Ectodermal cell (in vitro differentiated cells): ENCODE measurements around the gene SMAP1.

Experiments
- H3K27ac ChIP-seq: 2 replicates; pipeline ENCODE4 v1.7.0; 2013; ENCODE audit warnings: mild to moderate bottlenecking, low read depth, low read length; ENCODE audit not compliant: insufficient read depth, poor library complexity, severe bottlenecking
- H3K27me3 ChIP-seq: 2 replicates; pipeline ENCODE4 v1.7.0; 2013; ENCODE audit warnings: mild to moderate bottlenecking, low read length; ENCODE audit not compliant: insufficient read depth, control insufficient read depth, poor library complexity, severe bottlenecking
- H3K36me3 ChIP-seq: one replicate; pipeline ENCODE4 v1.7.0; 2013; ENCODE audit warnings: low read length; ENCODE audit not compliant: control insufficient read depth, insufficient read depth
- H3K4me1 ChIP-seq: one replicate; pipeline ENCODE4 v1.7.0; 2013; ENCODE audit warnings: low read length; ENCODE audit not compliant: control insufficient read depth, insufficient read depth
- H3K4me3 ChIP-seq: 2 replicates; pipeline ENCODE4 v1.7.0; 2013; ENCODE audit warnings: low read depth, low read length, control low read depth; ENCODE audit not compliant: insufficient read depth
- H3K9me3 ChIP-seq: 2 replicates; pipeline ENCODE4 v1.7.0; 2013; ENCODE audit warnings: mild to moderate bottlenecking, low read length, moderate library complexity; ENCODE audit not compliant: control insufficient read depth
- WGBS, 2 experiments: methylation state at CpG; one replicate each; pipeline ENCODE4 v1.1.7; 2013; ENCODE audit warnings: missing lambda C conversion rate in 2 of 2; 5-methylcytosine and 5-hydroxymethylcytosine counted together

Gene SMAP1

GRCh38 chr6:70847106-70848084 lies 179.7 kb downstream of the SMAP1 start:
- H3K4me1 ChIP-seq = no peaks in the 10 kb centered on the region

GRCh38 chr6:70849348-70850069 lies 181.8 kb downstream of the SMAP1 start:
- Histone ChIP-seq H3K27me3 (no peaks in the 10 kb centered on the region), H3K27ac (no peak overlapping the region), H3K4me1 (no peaks in the 10 kb centered on the region), H3K36me3 (no peaks in the 10 kb centered on the region), H3K9me3 (no peaks in the 10 kb centered on the region), H3K4me3 (no peak overlapping the region)
- 95 to 97% methylated on average over 1 of the region's 1 CpG for WGBS, 2 experiments

More at GRCh38 chr6:70847106-70848084, 179.7 kb downstream of the SMAP1 start:
- Histone ChIP-seq H3K36me3 (no peaks in the 10 kb centered on the region), H3K4me3 (no peak overlapping the region), H3K27ac (no peak overlapping the region), H3K9me3 (no peaks in the 10 kb centered on the region), H3K27me3 (no peaks in the 10 kb centered on the region)
- 66 to 94% methylated on average over 2 to 4 of the region's 4 CpGs for WGBS, 2 experiments

GRCh38 chr6:70852667-70853246 lies 185.1 kb downstream of the SMAP1 start:
- Histone ChIP-seq H3K4me1 (no peaks in the 10 kb centered on the region), H3K36me3 (no peaks in the 10 kb centered on the region), H3K9me3 (no peaks in the 10 kb centered on the region), H3K27ac (no peak overlapping the region), H3K27me3 (no peaks in the 10 kb centered on the region), H3K4me3 (no peak overlapping the region)

GRCh38 chr6:70857387-70858077 lies 189.8 kb downstream of the SMAP1 start:
- no peaks in the 10 kb centered on the region for H3K36me3 ChIP-seq
- H3K27ac ChIP-seq = no peak overlapping the region
- no peaks in the 10 kb centered on the region for H3K4me1 ChIP-seq
- H3K9me3 ChIP-seq = no peaks in the 10 kb centered on the region
- 94 to 98% methylated on average over 4 to 5 of the region's 5 CpGs for WGBS, 2 experiments
- no peaks in the 10 kb centered on the region for H3K27me3 ChIP-seq
- H3K4me3 ChIP-seq = no peak overlapping the region

DNA sequence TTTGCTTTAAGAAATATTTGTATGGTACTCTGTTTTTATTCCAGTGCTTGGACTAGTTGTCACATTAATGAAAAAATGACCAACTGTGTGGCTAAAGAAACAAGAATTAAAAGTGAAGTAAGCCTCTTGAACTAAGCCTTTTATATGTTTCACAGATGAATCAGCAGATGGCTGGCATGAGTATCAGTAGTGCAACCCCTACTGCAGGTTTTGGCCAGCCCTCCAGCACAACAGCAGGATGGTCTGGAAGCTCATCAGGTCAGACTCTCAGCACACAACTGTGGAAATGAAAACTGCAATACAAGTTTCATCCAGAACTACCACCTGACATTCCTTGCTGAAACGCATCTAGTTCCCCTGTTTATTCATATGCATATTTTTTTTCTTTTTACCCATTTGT lies 192.4 kb downstream of the SMAP1 start:
- Histone ChIP-seq H3K27me3 (no peaks in the 10 kb centered on the region), H3K9me3 (no peaks in the 10 kb centered on the region), H3K4me3 (no peak overlapping the region), H3K27ac (no peak overlapping the region), H3K4me1 (peaks cover 7% of the 10 kb centered on the region), H3K36me3 (no peaks in the 10 kb centered on the region)
- WGBS, 2 experiments = 57 to 91% methylated on average over 1 of the region's 1 CpG

- WGBS, 2 experiments = 92% methylated on average over 1 of the region's 1 CpG; no CpG with 5 or more reads in 1 of the 2 experiments
- Histone ChIP-seq H3K4me3 (no peak overlapping the region), H3K27me3 (no peaks in the 10 kb centered on the region), H3K36me3 (no peaks in the 10 kb centered on the region), H3K9me3 (no peaks in the 10 kb centered on the region), H3K4me1 (peaks cover 7% of the 10 kb centered on the region), H3K27ac (no peak overlapping the region)
Measured at GRCh38 chr6:70860920-70861319, 193.2 kb downstream of the SMAP1 start.

GRCh38 chr6:70863343-70863742 lies 195.7 kb downstream of the SMAP1 start:
- Histone ChIP-seq H3K27ac (no peak overlapping the region), H3K9me3 (no peaks in the 10 kb centered on the region), H3K4me1 (peaks cover 7% of the 10 kb centered on the region), H3K36me3 (no peaks in the 10 kb centered on the region), H3K27me3 (no peaks in the 10 kb centered on the region), H3K4me3 (no peak overlapping the region)
- WGBS, 2 experiments = 68 to 72% methylated on average over 2 to 3 of the region's 3 CpGs

- no peaks in the 10 kb centered on the region for H3K36me3 ChIP-seq
- H3K27ac ChIP-seq = peak overlapping the region; percentile 67
- 18 to 21% methylated on average over 3 of the region's 3 CpGs for WGBS, 2 experiments
- H3K4me3 ChIP-seq = no peak overlapping the region
- H3K9me3 ChIP-seq = no peaks in the 10 kb centered on the region
- peaks cover 7% of the 10 kb centered on the region for H3K4me1 ChIP-seq
- H3K27me3 ChIP-seq = no peaks in the 10 kb centered on the region
Measured at GRCh38 chr6:70864401-70864800, 196.7 kb downstream of the SMAP1 start.

- Histone ChIP-seq H3K4me3 (no peak overlapping the region), H3K9me3 (no peaks in the 10 kb centered on the region), H3K27me3 (no peaks in the 10 kb centered on the region), H3K36me3 (no peaks in the 10 kb centered on the region), H3K27ac (no peak overlapping the region), H3K4me1 (peaks cover 6% of the 10 kb centered on the region)
- no CpG with 5 or more reads among the region's 2 CpGs for WGBS, 2 experiments
Measured at GRCh38 chr6:70872469-70872868, 204.8 kb downstream of the SMAP1 start.
